ELF-1 (cell line): ENCODE results near the gene CXCL10.
A peak's percentile ranks its signal among the peaks of the same experiment; 100 is the strongest.
"Not testable (repeated sequence)": the region's sequence is repeated elsewhere in the genome, so short reads cannot be mapped to it uniquely, and the experiment has no call there.

Experiments
- DNase-seq: peaks from one replicate; pipeline ENCODE4 v3.0.0-alpha.2; 2016; ENCODE audit warnings: low read depth, low spot score

Gene CXCL10

GRCh38 chr4:76028350-76028765 lies 5.1 kb upstream of the CXCL10 start:
- no peak for DNase-seq

GRCh38 chr4:76024065-76024464 lies 768 bp upstream of the CXCL10 start:
- no peak for DNase-seq

DNA sequence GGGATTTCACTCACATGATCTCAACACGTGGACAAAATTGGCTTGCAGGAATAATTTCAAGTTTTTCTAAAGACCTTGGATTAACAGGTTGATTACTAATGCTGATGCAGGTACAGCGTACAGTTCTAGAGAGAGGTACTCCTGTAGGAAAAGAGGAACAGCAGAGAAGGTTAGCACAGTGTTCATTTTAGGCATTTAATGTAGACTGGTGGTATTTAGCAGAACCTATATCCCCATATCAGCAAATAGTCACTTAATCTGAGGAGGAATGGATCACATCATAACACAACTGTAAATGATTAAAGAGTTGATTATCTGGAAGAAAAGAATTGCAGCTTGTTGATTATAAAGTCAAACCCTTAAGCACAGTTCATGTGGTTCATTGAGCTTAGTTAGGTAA lies 620 bp downstream of the CXCL10 start:
- no peak for DNase-seq

DNA sequence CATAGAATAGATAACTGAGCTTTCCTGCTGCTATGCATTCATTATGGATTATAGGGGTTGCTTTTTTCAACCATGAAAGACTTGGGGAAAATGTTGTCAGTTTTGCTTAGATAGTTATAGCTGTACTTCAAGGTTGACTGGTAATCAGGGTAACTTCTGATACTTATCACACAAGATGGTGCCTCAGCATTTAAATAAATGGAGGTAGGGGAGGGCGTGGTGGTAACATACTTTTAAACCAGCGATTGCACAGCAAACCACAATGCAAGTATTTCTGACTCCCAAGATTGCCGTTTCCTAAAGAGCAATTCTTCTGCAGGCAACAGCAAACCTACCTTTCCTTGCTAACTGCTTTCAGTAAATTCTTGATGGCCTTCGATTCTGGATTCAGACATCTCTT lies 1.3 kb downstream of the CXCL10 start:
- no peak for DNase-seq

GRCh38 chr4:76017056-76017686 lies 6.1 kb downstream of the CXCL10 start:
- DNase-seq = no peak

- DNase-seq = peak; percentile 9
Observed at GRCh38 chr4:76016393-76016792, 6.9 kb downstream of the CXCL10 start.

DNA sequence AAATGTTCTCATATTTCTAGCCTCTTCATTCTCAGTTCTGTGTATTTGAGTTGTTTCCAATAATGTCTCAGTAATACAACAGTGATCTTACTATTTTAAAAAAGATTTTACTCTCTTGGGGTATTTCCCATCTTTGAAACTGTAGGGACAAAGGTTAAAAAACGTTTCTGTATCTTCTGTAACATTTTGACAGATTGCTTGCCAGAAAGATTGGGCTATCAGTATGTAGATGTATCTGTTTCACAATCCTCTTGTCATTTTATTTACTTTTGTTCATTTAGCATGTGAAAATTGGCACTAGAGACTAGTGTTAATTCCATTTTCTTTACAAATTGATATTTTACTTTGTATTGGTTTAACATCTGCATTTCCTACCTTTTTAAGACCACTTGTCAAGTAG lies 9.8 kb downstream of the CXCL10 start:
- DNase-seq = no peak

- DNase-seq = no peak
Observed at GRCh38 chr4:76012388-76012801, 10.9 kb downstream of the CXCL10 start.

DNA sequence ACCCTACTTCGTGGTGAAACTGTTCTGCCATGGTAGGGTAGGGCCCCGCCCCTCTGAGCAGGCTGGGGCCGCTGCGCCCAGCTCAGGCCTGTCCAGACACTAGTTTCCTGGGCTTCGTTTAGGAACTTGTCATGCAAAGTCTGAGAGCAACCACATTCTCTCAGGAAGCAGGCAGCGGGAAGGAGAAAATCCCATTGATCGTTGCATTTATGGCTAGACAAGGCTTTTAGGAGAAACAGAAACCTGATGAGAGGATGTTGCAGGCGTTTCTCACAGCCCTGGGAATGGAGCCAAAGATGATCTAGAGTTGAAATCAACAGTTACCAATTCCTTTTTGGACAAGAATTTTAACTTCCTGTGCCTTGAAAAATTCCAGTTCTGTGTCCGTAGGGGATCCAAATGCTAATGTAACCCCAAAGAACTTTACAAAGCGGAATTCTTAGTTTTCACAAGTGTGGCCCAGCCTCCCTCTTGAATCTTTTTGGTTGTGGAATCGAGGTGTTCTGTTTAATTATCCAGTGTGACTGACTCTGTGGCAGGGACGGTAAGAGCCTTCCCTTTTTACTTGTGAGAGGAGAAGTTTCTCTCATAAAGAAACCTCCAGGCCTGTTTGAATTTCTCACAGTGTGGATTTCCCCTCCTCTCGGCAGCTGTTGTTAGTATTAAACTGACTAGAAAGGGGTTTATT lies 11.5 kb downstream of the CXCL10 start:
- peak; percentile 46 for DNase-seq

- no peak for DNase-seq
Observed at GRCh38 chr4:76011018-76011670, 12.2 kb downstream of the CXCL10 start.

GRCh38 chr4:76010576-76010975 lies 12.7 kb downstream of the CXCL10 start:
- no peak for DNase-seq

- DNase-seq = no peak
Observed at GRCh38 chr4:76009311-76009710, 14.0 kb downstream of the CXCL10 start.

DNA sequence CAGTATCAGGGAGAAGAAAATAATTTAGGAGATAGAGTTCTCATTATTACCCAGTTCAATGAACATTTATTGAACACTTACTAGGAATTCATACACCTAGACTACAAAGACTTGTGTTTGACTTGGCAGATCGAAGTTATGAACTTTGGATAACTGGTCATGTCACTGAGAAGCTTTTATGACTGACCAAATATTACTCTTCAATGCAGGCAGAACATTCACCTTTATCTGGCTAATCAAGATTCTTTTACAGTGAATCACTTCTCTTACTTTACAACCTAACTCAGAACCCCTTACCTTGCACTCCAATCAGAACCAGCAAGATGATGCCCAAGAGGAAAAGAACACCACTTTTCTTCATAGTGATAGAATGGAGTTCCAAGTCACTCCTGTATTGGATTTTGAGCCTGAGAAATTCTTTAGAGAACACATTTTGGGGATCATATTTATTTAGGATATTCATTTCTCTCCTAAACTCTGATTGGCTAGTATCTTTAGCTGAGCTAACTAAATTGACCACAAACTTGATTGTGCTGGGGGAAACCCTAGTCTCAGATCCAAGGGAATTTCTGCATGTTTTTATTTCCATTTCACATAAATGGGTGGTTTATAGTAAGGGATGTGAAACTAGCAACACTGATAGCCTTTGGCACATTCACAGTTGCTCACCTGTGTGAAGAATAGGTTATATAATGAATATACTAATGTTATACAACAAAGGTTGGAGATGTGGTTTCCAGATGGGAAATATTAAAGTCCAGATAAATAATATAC lies 16.0 kb downstream of the CXCL10 start, which contains the start of gene CXCL9:
TSS of gene CXCL9 (minus strand) at position 421 of the 774 bp plus-strand sequence. CDS start at position 361, 60 bp downstream.
- DNase-seq = no peak

DNA sequence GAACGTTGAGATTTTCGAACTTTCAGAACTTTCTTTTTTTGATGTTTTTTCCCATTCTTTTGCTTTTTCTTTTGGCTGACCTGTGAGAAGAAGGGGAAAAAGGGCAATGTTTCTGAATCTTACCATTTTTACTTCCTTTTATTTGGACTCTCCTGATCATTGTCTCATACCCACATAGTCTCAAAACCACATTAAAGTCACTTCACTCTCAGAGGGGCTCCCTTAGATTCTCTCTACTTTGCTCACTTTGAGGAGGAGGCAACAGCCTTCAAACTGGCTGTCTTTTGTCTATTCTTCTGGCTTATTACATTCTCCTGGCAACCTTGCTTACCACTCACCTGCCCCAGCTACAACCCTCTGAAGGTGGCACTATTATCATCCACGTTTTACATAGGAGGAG lies 19.7 kb downstream of the CXCL10 start:
- DNase-seq = no peak

GRCh38 chr4:76003035-76003434 lies 20.3 kb downstream of the CXCL10 start:
- no peak for DNase-seq

DNA sequence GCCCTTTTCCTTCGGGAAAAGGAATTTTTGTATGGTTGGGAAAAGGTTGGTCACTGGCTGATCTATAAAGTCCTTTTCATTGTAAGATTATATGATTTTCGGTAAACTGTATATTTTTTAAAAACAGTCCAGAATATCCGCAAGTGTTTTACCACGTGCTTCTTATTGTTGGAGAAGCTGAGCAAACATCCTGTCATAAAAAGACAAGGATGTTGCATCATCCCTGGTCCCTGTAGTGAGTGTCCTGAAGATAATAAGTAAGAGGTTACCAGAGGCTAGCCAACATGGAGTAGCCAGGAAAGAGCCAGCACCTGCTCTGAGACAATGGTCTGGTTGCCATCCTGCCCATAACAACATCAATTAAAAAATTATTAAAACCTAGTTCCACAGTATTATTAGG lies 21.1 kb downstream of the CXCL10 start:
- DNase-seq = no peak

GRCh38 chr4:76001700-76002099 lies 21.6 kb downstream of the CXCL10 start:
- DNase-seq = no peak

- no peak for DNase-seq
Observed at GRCh38 chr4:76000279-76000678, 23.0 kb downstream of the CXCL10 start.

DNA sequence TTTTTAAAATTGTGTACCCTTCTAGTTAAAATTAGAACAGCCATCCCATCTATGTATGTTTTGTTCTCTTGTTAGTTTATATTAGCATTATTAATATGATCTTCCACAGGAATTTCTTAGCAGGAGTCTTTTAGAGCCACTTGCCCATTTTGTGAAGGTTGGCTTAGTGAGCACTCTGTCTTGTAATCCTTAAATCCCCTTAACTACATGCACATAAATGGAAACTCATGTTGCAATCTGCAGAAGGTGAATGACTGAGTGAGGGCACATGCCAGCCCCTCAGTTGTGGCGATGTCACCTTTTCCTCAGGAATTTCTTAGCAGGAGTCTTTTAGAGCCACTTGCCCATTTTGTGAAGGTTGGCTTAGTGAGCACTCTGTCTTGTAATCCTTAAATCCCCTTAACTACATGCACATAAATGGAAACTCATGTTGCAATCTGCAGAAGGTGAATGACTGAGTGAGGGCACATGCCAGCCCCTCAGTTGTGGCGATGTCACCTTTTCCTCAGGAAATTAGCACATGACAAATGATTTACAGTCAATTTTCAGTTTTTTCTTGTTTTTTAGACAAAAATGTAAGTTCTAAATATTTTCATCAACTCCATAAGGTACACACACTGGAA lies 24.7 kb downstream of the CXCL10 start:
- not testable (repeated sequence) for DNase-seq

DNA sequence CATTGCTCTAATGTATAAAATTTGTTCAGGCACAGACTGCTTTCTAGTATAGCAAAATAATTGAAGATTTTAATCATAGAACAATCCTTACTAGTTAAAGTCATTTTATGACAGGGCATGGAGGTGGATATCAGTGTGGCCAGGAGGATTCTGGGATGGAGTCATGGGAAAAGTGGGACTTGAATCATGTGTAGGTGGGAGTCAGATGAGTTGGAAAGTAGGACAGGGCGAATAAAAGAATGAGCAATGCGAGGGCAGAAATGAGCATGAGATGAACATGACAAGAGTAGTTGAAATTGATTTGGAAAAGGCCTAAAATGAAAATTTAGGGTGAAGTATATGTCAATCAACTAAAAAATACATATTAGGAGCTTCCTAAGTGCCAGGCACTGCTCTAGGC lies 25.4 kb downstream of the CXCL10 start:
- no peak for DNase-seq

DNA sequence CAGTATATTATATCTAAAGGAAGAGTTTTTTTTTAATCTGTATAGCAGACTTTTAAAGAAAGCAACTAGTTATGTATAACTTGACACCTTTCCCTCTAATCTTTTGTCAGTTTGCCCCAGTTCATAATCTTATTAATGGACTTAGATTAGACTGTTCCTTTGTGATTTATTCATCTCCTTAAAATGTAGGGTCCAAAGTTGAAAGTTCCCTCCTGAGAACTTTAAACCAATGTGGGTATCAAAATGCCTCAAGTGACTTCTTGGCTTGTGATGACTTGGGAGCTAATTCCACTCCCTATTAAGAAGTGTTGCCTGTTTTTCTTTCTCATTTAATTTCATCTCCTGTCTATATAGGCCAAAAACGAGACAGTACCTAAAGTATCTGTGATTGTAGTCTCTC lies 26.2 kb downstream of the CXCL10 start:
- DNase-seq = no peak

DNA sequence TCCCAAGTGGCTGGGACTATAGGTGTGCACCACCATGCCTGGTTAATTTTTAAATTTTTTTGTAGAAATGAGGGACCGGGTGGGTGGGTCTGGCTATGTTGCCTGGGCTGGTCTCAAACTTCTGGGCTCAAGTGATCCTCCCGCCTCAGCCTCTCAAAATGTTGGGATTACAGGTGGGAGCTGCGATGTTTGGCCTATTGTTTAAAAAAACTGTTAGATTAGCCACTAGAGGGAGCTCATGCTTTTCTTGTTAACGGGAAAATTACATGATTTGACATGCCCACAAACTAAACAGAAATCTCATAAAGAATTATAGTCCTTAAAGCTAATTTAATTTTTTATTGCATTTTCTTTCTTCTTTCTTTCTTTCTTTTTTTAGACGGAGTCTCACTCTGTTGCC lies 27.6 kb downstream of the CXCL10 start:
- peak; percentile 65 for DNase-seq
